ENCODE data around the gene CLDN9.

The CLDN9 gene, protein sequence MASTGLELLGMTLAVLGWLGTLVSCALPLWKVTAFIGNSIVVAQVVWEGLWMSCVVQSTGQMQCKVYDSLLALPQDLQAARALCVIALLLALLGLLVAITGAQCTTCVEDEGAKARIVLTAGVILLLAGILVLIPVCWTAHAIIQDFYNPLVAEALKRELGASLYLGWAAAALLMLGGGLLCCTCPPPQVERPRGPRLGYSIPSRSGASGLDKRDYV

GRCh38 chr16:3012828-3013420 lies at the start of gene CLDN9:
TSS of gene CLDN9 (plus strand) at chr16:3012923. CDS start at chr16:3013363, 440 bp downstream.
- H3K27me3 ChIP-seq (ENCODE audit: control insufficient read depth, low read length): peaks cover 27% of the 10 kb centered on the region
- no peak within 1 kb of the TSS for H3K4me2 ChIP-seq (ENCODE audit: low read length)
- no peak within 1 kb of the TSS for H3K27ac ChIP-seq (ENCODE audit: low read depth, low read length)
- no peak within 1 kb of the TSS for H3K4me3 ChIP-seq (ENCODE audit: low read length)
- peaks cover 7% of the 10 kb centered on the region for H3K4me1 ChIP-seq (ENCODE audit: control insufficient read depth, low read length)
- TF ChIP-seq CTCF (IDR thresholded peaks at IDR 0.05; ENCODE audit: low read depth, low read length, poor library complexity, severe bottlenecking) (no peak), EZH2phosphoT487 (IDR thresholded peaks at IDR 0.05; ENCODE audit: borderline replicate concordance, low read length) (no peak)
- no peaks in the 10 kb centered on the region for H3K9me2 ChIP-seq (replicated peaks; ENCODE audit: control insufficient read depth, low read length)
- no peaks in the 10 kb centered on the region for H3F3A ChIP-seq (ENCODE audit: control insufficient read depth, insufficient read depth)
- H3K79me2 ChIP-seq (ENCODE audit: control insufficient read depth, low read length): no peaks in the 10 kb centered on the region
- H4K20me1 ChIP-seq (ENCODE audit: control insufficient read depth, insufficient read depth, low read depth, low read length): no peaks in the 10 kb centered on the region
- H3K36me3 ChIP-seq (ENCODE audit: control insufficient read depth, low read length): no peaks in the 10 kb centered on the region
- H3K9me3 ChIP-seq (ENCODE audit: control insufficient read depth, insufficient read depth, low read length): no peaks in the 10 kb centered on the region

GRCh38 chr16:2963074-2963722 lies 49.5 kb upstream of the CLDN9 start:
- H3K9me2 ChIP-seq (replicated peaks; ENCODE audit: control insufficient read depth, low read length): no peaks in the 10 kb centered on the region
- TF ChIP-seq CTCF (IDR thresholded peaks at IDR 0.05; ENCODE audit: low read depth, low read length, poor library complexity, severe bottlenecking) (no peak), EZH2phosphoT487 (IDR thresholded peaks at IDR 0.05; ENCODE audit: borderline replicate concordance, low read length) (no peak)
- peaks cover 25% of the 10 kb centered on the region for H3F3A ChIP-seq (ENCODE audit: control insufficient read depth, insufficient read depth)
- H3K4me3 ChIP-seq (ENCODE audit: low read length): peak overlapping the region; percentile 92
- H3K79me2 ChIP-seq (ENCODE audit: control insufficient read depth, low read length): peaks cover 8% of the 10 kb centered on the region; the same call in 1 of the 2 replicates
- H3K36me3 ChIP-seq (ENCODE audit: control insufficient read depth, low read length): peaks cover 15% of the 10 kb centered on the region
- peaks cover 69% of the 10 kb centered on the region for H3K4me1 ChIP-seq (ENCODE audit: control insufficient read depth, low read length)
- peaks cover 7% of the 10 kb centered on the region; the same call in 1 of the 2 replicates for H3K27me3 ChIP-seq (ENCODE audit: control insufficient read depth, low read length)
- no peaks in the 10 kb centered on the region for H4K20me1 ChIP-seq (ENCODE audit: control insufficient read depth, insufficient read depth, low read depth, low read length)
- H3K4me2 ChIP-seq (ENCODE audit: low read length): peak overlapping the region; percentile 92
- peak overlapping the region; percentile 86 for H3K27ac ChIP-seq (ENCODE audit: low read depth, low read length)
- no peaks in the 10 kb centered on the region for H3K9me3 ChIP-seq (ENCODE audit: control insufficient read depth, insufficient read depth, low read length)

DNA sequence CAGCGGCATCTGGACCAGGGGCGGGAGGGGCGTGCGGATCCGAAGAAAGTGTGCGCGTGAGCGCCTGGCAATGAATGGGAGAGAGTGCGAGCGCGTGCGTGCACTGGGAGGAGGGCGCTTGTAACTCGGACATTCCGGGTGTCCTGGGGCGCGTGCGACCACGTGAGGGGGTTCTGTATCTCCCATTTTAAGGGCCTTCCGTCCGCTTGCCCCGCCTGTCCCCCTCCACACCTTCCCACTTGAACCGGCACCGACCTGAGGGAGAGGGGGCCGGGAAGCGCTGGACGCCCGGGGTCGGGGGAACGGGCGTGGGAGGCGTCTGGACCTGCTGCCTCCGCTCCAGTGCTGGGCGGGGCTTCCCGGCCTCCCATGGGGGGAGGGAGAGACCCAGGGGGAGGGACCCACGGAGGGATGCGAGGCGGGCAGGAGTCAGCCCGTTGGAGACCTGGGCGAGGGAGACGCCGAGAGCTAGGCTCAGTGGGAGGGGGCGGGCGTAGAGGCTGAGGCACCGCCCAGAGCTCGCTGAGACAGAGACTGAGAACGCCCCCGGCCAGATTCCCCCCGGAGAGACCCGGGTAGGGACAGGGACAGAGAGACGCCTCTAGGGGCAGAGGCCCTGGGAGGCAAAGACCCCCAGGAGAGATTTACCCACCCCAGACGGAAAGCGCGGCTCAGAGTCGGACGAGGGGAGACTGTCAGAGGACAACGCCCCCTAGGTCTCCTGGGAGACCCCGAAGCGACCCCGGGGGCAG lies 48.8 kb upstream of the CLDN9 start, which contains the start of gene KREMEN2:
KREMEN2 (plus strand) TSS at position 553 of the 752 bp plus-strand sequence. CDS start 246 bp downstream, outside the sequence.
- no peaks in the 10 kb centered on the region for H3K9me2 ChIP-seq (replicated peaks; ENCODE audit: control insufficient read depth, low read length)
- no peaks in the 10 kb centered on the region for H3K9me3 ChIP-seq (ENCODE audit: control insufficient read depth, insufficient read depth, low read length)
- H3K27me3 ChIP-seq (ENCODE audit: control insufficient read depth, low read length): peaks cover 7% of the 10 kb centered on the region; the same call in 1 of the 2 replicates
- no peak for TF ChIP-seq EZH2phosphoT487 (IDR thresholded peaks at IDR 0.05; ENCODE audit: borderline replicate concordance, low read length)
- TF ChIP-seq CTCF (IDR thresholded peaks at IDR 0.05; ENCODE audit: low read depth, low read length, poor library complexity, severe bottlenecking): peak; percentile 36
- peaks cover 76% of the 10 kb centered on the region for H3K4me1 ChIP-seq (ENCODE audit: control insufficient read depth, low read length)
- peak within 1 kb of the TSS; percentile 97 for H3K4me2 ChIP-seq (ENCODE audit: low read length)
- peak within 1 kb of the TSS; percentile 86 for H3K27ac ChIP-seq (ENCODE audit: low read depth, low read length)
- H3K79me2 ChIP-seq (ENCODE audit: control insufficient read depth, low read length): peaks cover 8% of the 10 kb centered on the region; the same call in 1 of the 2 replicates
- H3K36me3 ChIP-seq (ENCODE audit: control insufficient read depth, low read length): peaks cover 15% of the 10 kb centered on the region
- peak within 1 kb of the TSS; percentile 92 for H3K4me3 ChIP-seq (ENCODE audit: low read length)
- H4K20me1 ChIP-seq (ENCODE audit: control insufficient read depth, insufficient read depth, low read depth, low read length): no peaks in the 10 kb centered on the region
- peaks cover 28% of the 10 kb centered on the region for H3F3A ChIP-seq (ENCODE audit: control insufficient read depth, insufficient read depth)
